DOHH2 (cell line): ENCODE data around the gene CSTA.

Source experiments
- CTCF ChIP-seq: fragments of 200-600 bp; sonication (generic); IDR thresholded peaks from one replicate; pipeline ENCODE4 v1.5.1; 2014; ENCODE audit warnings: antibody characterized with exemption, mild to moderate bottlenecking, low read depth, low read length; ENCODE audit not compliant: poor library complexity, severe bottlenecking
- EZH2phosphoT487 ChIP-seq: fragments of 200-600 bp; sonication (generic); IDR thresholded peaks from 2 replicates; pipeline ENCODE4 v1.6.1; 2017; ENCODE audit warnings: borderline replicate concordance, mild to moderate bottlenecking, antibody characterized with exemption, low read length, moderate library complexity, mixed read lengths

- TF ChIP-seq CTCF, result no peak
- no peak for TF ChIP-seq EZH2phosphoT487
Measured at GRCh38 chr3:122382888-122383666, 58.0 kb downstream of the CSTA start, which contains the start of gene MIX23.
